GM12878 (cell line): ENCODE results near the gene CHMP1A. TPM values are rescaled to one million over a fixed set of nuclear protein-coding genes. Genes with fewer than 3 reads are reported as not detected.

Experiments
- ATAC-seq: fragments of 200-7000 bp; cut with Tn5 transposase; 3 replicates; pipeline ENCODE4 v1.9.1; 2020; ENCODE audit warnings: mild to moderate bottlenecking, moderate library complexity
- BruUV-seq: library from RNA; stranded (reverse); fragments of 400-500 nt; replicated peaks from 2 replicates; lab custom pipeline; 2021; lab: Mats Ljungman, UMichigan
- CTCF ChIA-PET: fragments of 300-600 bp; sonication (Branson Sonifier 250); formaldehyde crosslinking; extraction: SDS; loops from one replicate; lab custom pipeline; 2021; ENCODE audit warnings: inconsistent platforms; lab: Yijun Ruan, JAX
- POLR2A ChIA-PET: fragments of 350-600 bp; formaldehyde crosslinking; extraction: SDS; loops from one replicate; lab custom pipeline; 2021; ENCODE audit warnings: inconsistent platforms; lab: Charles Lee
- RAD21 ChIA-PET: fragments of 300-600 bp; sonication (Branson Sonifier 250); formaldehyde crosslinking; loops from one replicate; lab custom pipeline; 2023; ENCODE audit warnings: antibody characterized with exemption; ENCODE audit not compliant: unreplicated experiment; lab: Charles Lee
- SMC1A ChIA-PET: fragments of 300-600 bp; sonication (Branson Sonifier 250); formaldehyde crosslinking; loops from one replicate; lab custom pipeline; 2023; ENCODE audit not compliant: unreplicated experiment, uncharacterized antibody; lab: Charles Lee
- DNase-seq: peaks from one replicate; pipeline ENCODE4 v3.0.0-alpha.2; 2011; ENCODE audit warnings: low read depth, low spot score
- FAIRE-seq: peaks from 3 replicates; lab custom pipeline; 2011; peaks lifted over from hg19 to GRCh38; lab: Jason Lieb, UNC
- H2AFZ ChIP-seq: 2 replicates; pipeline ENCODE4 v1.6.0; 2011; ENCODE audit warnings: low read depth, low read length, control low read depth; ENCODE audit not compliant: control insufficient read depth
- H3K27ac ChIP-seq: 2 replicates; pipeline ENCODE4 v1.5.1; 2011; ENCODE audit warnings: control low read depth; ENCODE audit not compliant: control insufficient read depth, insufficient read depth
- H3K27me3 ChIP-seq, 2 experiments: replicated peaks in 1 of 2; 2 replicates each; pipeline versions ENCODE4 v1.6.0 to v1.6.1; 2011; ENCODE audit warnings: low read length in 1 of 2; ENCODE audit not compliant: control insufficient read depth in 2 of 2, insufficient read depth in 2 of 2
- H3K36me3 ChIP-seq, 2 experiments: 2 replicates each; pipeline ENCODE4 v1.5.1; 2011; ENCODE audit warnings: low read length in 1 of 2; ENCODE audit not compliant: control insufficient read depth in 2 of 2, insufficient read depth in 2 of 2
- H3K4me1 ChIP-seq: 2 replicates; pipeline ENCODE4 v1.6.1; 2011; ENCODE audit warnings: mild to moderate bottlenecking, low read length, moderate library complexity, mixed read lengths; ENCODE audit not compliant: control insufficient read depth, insufficient read depth
- H3K4me2 ChIP-seq: 2 replicates; pipeline ENCODE4 v1.6.0; 2011; ENCODE audit warnings: control low read depth; ENCODE audit not compliant: control insufficient read depth, insufficient read depth
- H3K4me3 ChIP-seq: fragments of 200-600 bp; sonication (generic); 2 replicates; pipeline ENCODE4 v1.5.1; 2016
- H3K79me2 ChIP-seq: 2 replicates; pipeline ENCODE4 v1.6.0; 2011; ENCODE audit warnings: low read length; ENCODE audit not compliant: control insufficient read depth, insufficient read depth
- H3K9ac ChIP-seq: 2 replicates; pipeline ENCODE4 v1.8.0; 2011; ENCODE audit warnings: low read length, control low read depth, mixed read lengths; ENCODE audit not compliant: control insufficient read depth, insufficient read depth
- H3K9me3 ChIP-seq: replicated peaks from 3 replicates; pipeline ENCODE4 v1.5.1; 2011; ENCODE audit warnings: mild to moderate bottlenecking, low read length; ENCODE audit not compliant: control insufficient read depth, insufficient read depth
- H4K20me1 ChIP-seq: 2 replicates; pipeline ENCODE4 v1.6.0; 2011; ENCODE audit not compliant: control insufficient read depth, insufficient read depth
- ATF3 ChIP-seq: IDR thresholded peaks from 2 replicates; pipeline ENCODE4 v1.6.1; 2011; ENCODE audit warnings: low read depth, mild to moderate bottlenecking, low read length, moderate library complexity, borderline replicate concordance; ENCODE audit errors: extremely low read depth
- BCL11A ChIP-seq: IDR thresholded peaks from 2 replicates; pipeline ENCODE4 v1.6.1; 2011; ENCODE audit warnings: low read depth, low read length
- CHD1 ChIP-seq: IDR thresholded peaks from 2 replicates; pipeline ENCODE4 v1.6.1; 2012; ENCODE audit warnings: low read depth, low read length, improper control_type of control experiment
- FOXK2 ChIP-seq: fragments of 450-650 bp; IDR thresholded peaks from 2 replicates; pipeline ENCODE4 v1.6.1; 2017; ENCODE audit warnings: mild to moderate bottlenecking, moderate library complexity
- JUND ChIP-seq: IDR thresholded peaks from 2 replicates; pipeline ENCODE4 v1.6.1; 2012; ENCODE audit warnings: low read depth, mild to moderate bottlenecking, low read length, improper control_type of control experiment, moderate library complexity
- MEF2A ChIP-seq: IDR thresholded peaks from 2 replicates; pipeline ENCODE4 v1.6.1; 2011; ENCODE audit warnings: low read depth, mild to moderate bottlenecking, low read length, moderate library complexity; ENCODE audit not compliant: insufficient read depth
- MTA2 ChIP-seq: fragments of 450-650 bp; IDR thresholded peaks from 2 replicates; pipeline ENCODE4 v1.6.1; 2016; ENCODE audit warnings: low read depth, mild to moderate bottlenecking, moderate library complexity
- RBBP5 ChIP-seq: fragments of 200-600 bp; sonication (generic); conservative IDR thresholded peaks from 2 replicates; pipeline ENCODE4 v1.6.1; 2016
- SMAD1 ChIP-seq: fragments of 450-650 bp; IDR thresholded peaks from 2 replicates; pipeline ENCODE4 v1.6.1; 2018; ENCODE audit warnings: mild to moderate bottlenecking, low read depth; ENCODE audit not compliant: partially characterized antibody
- STAT3 ChIP-seq: IDR thresholded peaks from 2 replicates; pipeline ENCODE4 v1.6.1; 2011; ENCODE audit warnings: low read depth, low read length, improper control_type of control experiment
- ZNF207 ChIP-seq: fragments of 450-650 bp; IDR thresholded peaks from 2 replicates; pipeline ENCODE4 v1.6.1; 2014; ENCODE audit warnings: antibody characterized with exemption, mild to moderate bottlenecking, borderline replicate concordance
- ZNF217 ChIP-seq: fragments of 450-650 bp; IDR thresholded peaks from 2 replicates; pipeline ENCODE4 v1.6.1; 2017; ENCODE audit warnings: antibody characterized with exemption, mild to moderate bottlenecking
- ZNF592 ChIP-seq: fragments of 450-650 bp; IDR thresholded peaks from 2 replicates; pipeline ENCODE4 v1.6.1; 2017; ENCODE audit warnings: mild to moderate bottlenecking, moderate library complexity
- ZNF622 ChIP-seq: fragments of 450-650 bp; IDR thresholded peaks from 2 replicates; pipeline ENCODE4 v1.6.1; 2017; ENCODE audit warnings: mild to moderate bottlenecking, inconsistent platforms
- WGBS: methylation state at CpG from one replicate; pipeline ENCODE4 v1.1.6; 2016; ENCODE audit warnings: low lambda C conversion rate; ENCODE audit not compliant: insufficient replicate concordance, insufficient coverage; ENCODE audit errors: missing lambda C conversion rate; 5-methylcytosine and 5-hydroxymethylcytosine counted together
- in situ Hi-C: fragments of 300-500 bp; cut with MboI; formaldehyde crosslinking; loops from 9 replicates; pipeline ENCODE4 v1.14.3; 2018; ENCODE audit warnings: mixed read lengths
- intact Hi-C: fragments of 100-400 bp; cut with micrococcal nuclease; formaldehyde crosslinking; loops from one replicate; pipeline ENCODE4 v1.14.2; 2022; ENCODE audit not compliant: unreplicated experiment
- polyA plus RNA-seq, 11 experiments: library from polyadenylated mRNA; depleted of rRNA in 4 of 11; unstranded in 6 of 11; stranded (reverse) in 5 of 11; fragments of >200 nt; fragmentation: Nextera tagmentation in 4 of 11; fragmentation: Illumina TruSeq in 1 of 11; extraction: Ambion mirVana in 4 of 11; extraction: Trizol in 1 of 11; gene quantifications; 1 replicate in 1 of 11; 2 replicates in 10 of 11; pipeline versions ENCODE4 v1.2.1 to v1.2.3, GENCODE V29; 2011 to 2016; ENCODE audit warnings: inconsistent platforms in 2 of 11, missing spikeins in 2 of 11, low read depth in 1 of 11
- total RNA-seq, 4 experiments: library from RNA; depleted of rRNA in 3 of 4; stranded (reverse); fragments of >200 nt in 3 of 4; fragmentation: Illumina TruSeq in 1 of 4; extraction: Trizol in 1 of 4; gene quantifications; 2 replicates each; pipeline versions ENCODE4 v1.2.1 to v1.2.3, GENCODE V29; 2013 to 2021
- TF ChIP-seq, protein P1 (sequence below): IDR thresholded peaks from 2 replicates; pipeline ENCODE4 v1.6.1; 2012; ENCODE audit warnings: low read depth, low read length, improper control_type of control experiment

The CHMP1A gene
- total and polyA plus RNA-seq, 10 of the 15 experiments (the other 5 are each of a cell fraction or from before 2014, with no cell fraction given) = 1.0 to 86.7 (median 54.7) TPM

DNA sequence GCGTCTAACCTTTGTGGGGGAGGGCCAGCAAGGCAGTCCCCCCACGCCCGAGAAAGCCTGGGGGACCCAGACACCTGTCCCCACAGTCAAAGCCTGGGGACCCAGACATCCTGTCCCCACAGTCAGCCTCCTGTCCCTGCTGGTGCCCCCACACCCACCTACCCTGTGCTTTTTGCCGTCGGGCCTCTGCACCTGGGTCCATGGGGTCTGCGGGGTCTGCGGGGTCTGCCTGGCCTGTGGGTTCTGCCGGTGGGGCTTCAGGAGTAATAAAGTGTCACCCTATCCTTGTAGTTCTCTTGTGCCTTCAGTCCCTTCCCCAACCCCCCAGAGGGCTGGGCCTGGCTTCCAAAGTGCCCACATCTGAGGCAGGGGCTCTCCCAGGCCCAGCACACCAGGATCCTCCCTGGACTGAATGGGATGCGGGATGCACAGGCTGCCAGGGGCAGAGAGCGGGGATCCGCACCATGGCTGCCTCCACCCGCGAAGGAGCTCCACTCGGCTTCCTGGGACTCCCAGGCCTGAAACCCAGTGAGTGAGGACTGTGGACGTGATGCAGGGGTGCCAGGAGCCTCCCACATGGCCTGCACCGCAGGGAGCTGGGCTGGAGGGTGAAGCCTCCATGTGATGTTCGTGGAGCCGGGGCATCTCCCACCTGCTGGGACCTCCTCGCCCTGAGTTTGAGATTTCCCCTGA lies 60.4 kb downstream of the CHMP1A start:
- ChIA-PET RAD21 (no interaction called here), CTCF (no interaction called here), SMC1A (no interaction called here), POLR2A (no interaction called here)
- Histone ChIP-seq H3K9me3 (no peaks in the 10 kb centered on the region), H3K27me3 (no peaks in the 10 kb centered on the region), H3K9ac (no peak overlapping the region), H3K79me2 (no peaks in the 10 kb centered on the region), H4K20me1 (no peaks in the 10 kb centered on the region), H3K36me3 (no peaks in the 10 kb centered on the region; a peak in 1 of 4 replicates), H3K27ac (no peak overlapping the region), H2AFZ (no peak overlapping the region), H3K4me1 (no peaks in the 10 kb centered on the region), H3K4me2 (no peak overlapping the region), H3K4me3 (no peak overlapping the region)
- BruUV-seq = no TSS peak
- intact Hi-C loops (no loop called here), in situ Hi-C loops (no loop called here)
- TF ChIP-seq STAT3 (no peak), ZNF207 (no peak), SMAD1 (no peak), RBBP5 (no peak), ATF3 (no peak), CHD1 (no peak), ZNF217 (no peak), ZNF622 (no peak), FOXK2 (no peak), BCL11A (no peak), MTA2 (no peak), MEF2A (no peak), ZNF592 (no peak), JUND (no peak)
- TF ChIP-seq, protein P1, sequence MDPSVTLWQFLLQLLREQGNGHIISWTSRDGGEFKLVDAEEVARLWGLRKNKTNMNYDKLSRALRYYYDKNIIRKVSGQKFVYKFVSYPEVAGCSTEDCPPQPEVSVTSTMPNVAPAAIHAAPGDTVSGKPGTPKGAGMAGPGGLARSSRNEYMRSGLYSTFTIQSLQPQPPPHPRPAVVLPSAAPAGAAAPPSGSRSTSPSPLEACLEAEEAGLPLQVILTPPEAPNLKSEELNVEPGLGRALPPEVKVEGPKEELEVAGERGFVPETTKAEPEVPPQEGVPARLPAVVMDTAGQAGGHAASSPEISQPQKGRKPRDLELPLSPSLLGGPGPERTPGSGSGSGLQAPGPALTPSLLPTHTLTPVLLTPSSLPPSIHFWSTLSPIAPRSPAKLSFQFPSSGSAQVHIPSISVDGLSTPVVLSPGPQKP = no peak
- WGBS = 61% methylated on average over 19 of the region's 19 CpGs
- DNase-seq (no peak), ATAC-seq (no peak), FAIRE-seq (no peak)
